Choroid plexus epithelial cell (primary cell): ENCODE measurements around the gene ERI3.

Experiments used
- DNase-seq: peaks from one replicate; pipeline ENCODE4 v3.0.0-alpha.2; 2010; ENCODE audit warnings: low read depth
- H3K4me3 ChIP-seq: 2 replicates; pipeline ENCODE4 v1.5.1; 2011; ENCODE audit warnings: low read depth, mild to moderate bottlenecking, control low read depth, low read length, moderate library complexity
- CTCF ChIP-seq: conservative IDR thresholded peaks from 2 replicates; pipeline ENCODE4 v1.5.1; 2011; ENCODE audit warnings: low read depth, mild to moderate bottlenecking, control low read depth, inconsistent platforms, low read length, moderate library complexity

Gene ERI3

GRCh38 chr1:44327679-44328491 is 27.2 kb downstream of the ERI3 start:
- no peak for TF ChIP-seq CTCF
- peak; percentile 99 for DNase-seq
- no peak overlapping the region for H3K4me3 ChIP-seq

- no peak for DNase-seq
- no peak for TF ChIP-seq CTCF
- H3K4me3 ChIP-seq, result no peak overlapping the region
These were observed 28.1 kb downstream of the ERI3 start for GRCh38 chr1:44326821-44327465.

- no peak for DNase-seq
- TF ChIP-seq CTCF, result no peak
- H3K4me3 ChIP-seq, result no peak overlapping the region
These were observed 28.9 kb downstream of the ERI3 start for GRCh38 chr1:44326024-44326701.

- no peak overlapping the region for H3K4me3 ChIP-seq
- TF ChIP-seq CTCF, result no peak
These were observed 31.1 kb downstream of the ERI3 start for GRCh38 chr1:44323947-44324346.

GRCh38 chr1:44322367-44322766 is 32.7 kb downstream of the ERI3 start:
- TF ChIP-seq CTCF, result no peak
- no peak for DNase-seq
- H3K4me3 ChIP-seq, result no peak overlapping the region

More at GRCh38 chr1:44323947-44324346, 31.1 kb downstream of the ERI3 start:
- no peak for DNase-seq

GRCh38 chr1:44321466-44321865 is 33.6 kb downstream of the ERI3 start:
- TF ChIP-seq CTCF, result no peak
- H3K4me3 ChIP-seq, result no peak overlapping the region
- no peak for DNase-seq
